ENCODE data around the gene TBC1D14.

The TBC1D14 gene

DNA sequence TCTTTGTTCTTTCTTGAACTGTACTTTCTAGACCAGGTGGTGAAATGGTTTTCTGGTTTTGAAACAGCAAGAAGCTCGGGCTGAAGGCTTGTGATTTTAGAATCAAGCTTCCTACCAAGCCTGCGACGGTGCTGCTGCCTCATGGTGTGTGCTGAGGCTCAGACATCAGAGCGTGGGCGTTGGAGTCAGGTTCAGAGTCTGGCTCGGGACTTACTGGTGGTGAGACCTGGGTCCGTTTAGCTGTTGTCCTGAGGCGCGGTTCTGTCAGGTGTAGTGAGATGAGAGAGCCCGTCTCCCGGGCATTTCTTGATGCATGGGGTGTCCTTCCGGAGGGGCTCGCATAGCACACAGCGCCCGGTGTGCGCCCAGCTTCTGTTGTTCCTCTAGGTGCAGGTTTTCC, 113.9 kb downstream of the TBC1D14 start:
- no peak for DNase-seq (ENCODE audit: low spot score)

DNA sequence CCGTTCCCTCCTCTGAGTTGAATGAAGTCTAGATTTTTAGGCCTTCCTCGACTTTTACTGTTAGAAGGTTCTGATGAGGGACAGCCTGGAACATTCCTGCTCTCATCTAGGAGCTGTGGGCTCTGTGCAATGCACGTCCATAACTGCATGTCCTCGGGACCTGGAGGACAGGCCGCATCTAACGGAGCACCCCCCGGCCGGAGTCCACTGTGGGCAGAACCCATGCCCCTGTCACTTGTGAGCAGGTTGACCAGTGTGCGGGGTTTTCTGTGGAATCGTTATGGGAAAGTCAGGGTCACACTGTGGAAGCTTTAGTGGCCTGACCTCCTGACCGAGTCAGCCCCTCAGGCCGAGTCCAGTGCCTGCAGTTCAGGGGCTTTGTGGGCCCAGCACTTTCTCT, 114.3 kb downstream of the TBC1D14 start:
- no peak for DNase-seq (ENCODE audit: low spot score)

DNA sequence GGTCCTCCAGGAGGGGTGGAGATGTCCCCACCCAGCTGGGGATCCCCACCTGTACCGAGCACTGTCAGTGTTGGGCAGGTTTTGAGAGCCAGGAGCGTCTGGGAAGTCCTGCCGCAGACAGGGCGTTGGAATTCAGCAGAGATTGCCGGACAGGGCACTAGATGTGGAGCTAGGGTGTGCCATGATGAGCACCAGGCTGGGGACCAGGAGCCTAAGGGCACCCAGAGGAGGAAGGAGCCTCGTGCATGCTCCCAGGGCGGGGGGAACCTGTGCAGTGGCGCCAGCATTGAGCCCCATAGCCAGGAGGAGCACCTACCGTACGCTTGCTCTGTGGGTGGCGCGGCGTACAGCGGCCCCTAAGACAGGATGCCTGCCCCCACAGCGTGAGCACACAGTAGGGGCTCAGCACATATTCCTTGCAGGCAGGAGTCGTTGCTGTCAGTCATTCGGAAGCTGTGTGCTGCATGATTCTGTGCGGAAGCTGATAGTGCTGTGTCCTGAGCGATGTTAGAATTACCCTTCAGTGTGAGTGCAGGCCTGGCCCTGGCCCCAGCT, 114.8 kb downstream of the TBC1D14 start:
- DNase-seq (ENCODE audit: low spot score) = no peak

- DNase-seq (ENCODE audit: low spot score) = no peak
These were observed 115.5 kb downstream of the TBC1D14 start for GRCh38 chr4:7025040-7025602.

- DNase-seq (ENCODE audit: low spot score) = no peak
These were observed 116.5 kb downstream of the TBC1D14 start for GRCh38 chr4:7026107-7026506.

- DNase-seq (ENCODE audit: low spot score) = no peak
These were observed 117.7 kb downstream of the TBC1D14 start for GRCh38 chr4:7027284-7027683.

DNA sequence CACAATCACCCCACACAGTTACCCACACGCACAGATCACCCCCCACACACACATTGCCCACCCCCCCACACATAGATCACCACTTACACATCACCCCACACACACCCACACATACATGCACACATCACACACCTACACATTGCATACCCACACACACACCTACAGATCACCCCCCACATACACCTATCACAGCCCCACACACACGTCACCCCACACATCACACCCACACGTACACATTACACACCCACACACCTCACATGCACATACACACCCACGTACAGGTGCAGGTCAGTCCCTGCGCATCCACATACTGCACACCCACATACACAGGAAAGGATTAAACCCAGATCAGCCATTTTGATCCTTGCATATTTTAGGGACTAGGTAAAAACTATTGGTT, 118.3 kb downstream of the TBC1D14 start:
- no peak for DNase-seq (ENCODE audit: low spot score)

DNA sequence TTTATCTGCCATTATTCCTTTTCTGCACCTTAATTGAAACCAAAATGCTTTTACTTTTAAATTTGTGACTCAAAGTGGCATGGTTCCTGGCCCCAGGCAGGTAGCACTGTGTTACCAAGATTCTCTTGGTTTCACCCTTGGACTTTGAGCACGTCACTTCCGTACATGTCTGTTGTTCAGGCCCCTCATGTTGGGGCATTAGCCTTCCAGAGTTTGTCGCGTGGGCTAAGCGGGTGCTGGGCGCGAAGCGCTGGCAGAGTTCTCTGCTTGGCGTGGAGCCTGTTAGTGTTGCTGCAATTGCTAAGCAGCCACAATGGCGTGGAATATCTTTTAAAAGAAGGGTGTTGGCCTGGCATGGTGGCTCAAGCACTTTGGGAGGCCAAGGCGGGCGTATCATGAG, 119.6 kb downstream of the TBC1D14 start:
- DNase-seq (ENCODE audit: low spot score) = no peak

GRCh38 chr4:7029921-7030320, 120.3 kb downstream of the TBC1D14 start:
- DNase-seq (ENCODE audit: low spot score) = no peak

GRCh38 chr4:7030856-7031255, 121.2 kb downstream of the TBC1D14 start:
- no peak for DNase-seq (ENCODE audit: low spot score)

DNA sequence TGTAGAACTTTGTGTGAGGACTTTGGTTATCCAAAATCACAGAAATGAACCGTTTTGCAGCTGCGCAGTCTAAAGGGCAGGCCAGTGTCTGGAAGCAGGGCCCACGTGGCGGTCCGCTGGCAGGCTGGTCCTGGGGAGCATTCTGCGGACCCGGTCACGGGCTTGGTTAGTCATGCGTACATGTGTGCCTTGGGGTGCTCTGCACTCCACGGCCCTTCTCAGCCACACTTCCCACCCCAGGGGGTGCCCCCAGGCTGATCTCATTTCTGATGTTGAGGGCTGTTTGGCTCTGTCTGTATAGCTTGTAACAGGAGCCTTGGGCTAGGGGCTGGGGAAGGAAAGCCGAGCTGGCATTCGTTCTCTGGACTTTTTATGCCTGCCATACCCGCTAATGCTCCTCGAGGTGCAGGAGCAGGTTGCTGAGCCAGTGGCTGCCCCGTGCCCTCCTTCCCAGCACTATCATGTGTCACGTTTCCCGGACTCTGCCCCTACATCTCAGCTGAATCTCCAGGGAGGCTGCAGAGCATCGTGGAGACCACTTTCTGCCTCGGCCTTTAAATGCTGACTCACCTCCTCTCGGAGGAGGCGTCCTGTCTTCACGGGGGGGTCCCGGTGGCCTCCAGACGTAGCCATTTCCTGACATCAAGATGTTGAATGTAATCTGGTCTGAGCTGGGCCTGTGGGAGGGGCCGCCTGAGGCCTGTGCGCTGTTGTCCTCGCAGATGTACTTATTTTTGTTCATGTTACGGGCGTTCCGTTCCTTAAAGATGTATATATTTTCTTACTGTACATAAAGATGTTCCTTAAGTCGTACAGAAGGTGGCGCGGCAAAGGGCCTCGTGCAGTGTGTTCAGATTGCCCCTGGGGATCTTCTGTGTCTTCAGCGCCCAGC, 122.2 kb downstream of the TBC1D14 start:
- no peak for DNase-seq (ENCODE audit: low spot score)

DNA sequence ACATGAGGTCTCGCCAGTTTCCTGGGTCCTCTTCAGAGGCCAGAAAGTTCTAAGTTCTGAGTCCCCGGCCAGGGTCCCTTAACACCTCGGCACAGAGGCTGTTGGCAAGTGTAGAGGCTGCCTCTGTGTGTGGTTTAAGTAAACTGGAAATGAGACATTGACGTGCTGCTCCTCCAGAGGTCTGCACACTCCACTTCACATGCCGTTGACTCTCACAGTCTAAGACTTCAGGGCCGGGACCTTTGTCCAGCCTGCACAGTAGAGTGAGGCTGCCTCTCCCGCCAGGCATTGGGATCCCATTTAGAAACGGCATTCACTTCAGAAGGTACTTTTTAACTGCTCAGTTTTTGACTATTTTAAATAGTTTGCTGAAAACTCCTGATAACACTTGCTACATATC, 123.0 kb downstream of the TBC1D14 start:
- no peak for DNase-seq (ENCODE audit: low spot score)

DNA sequence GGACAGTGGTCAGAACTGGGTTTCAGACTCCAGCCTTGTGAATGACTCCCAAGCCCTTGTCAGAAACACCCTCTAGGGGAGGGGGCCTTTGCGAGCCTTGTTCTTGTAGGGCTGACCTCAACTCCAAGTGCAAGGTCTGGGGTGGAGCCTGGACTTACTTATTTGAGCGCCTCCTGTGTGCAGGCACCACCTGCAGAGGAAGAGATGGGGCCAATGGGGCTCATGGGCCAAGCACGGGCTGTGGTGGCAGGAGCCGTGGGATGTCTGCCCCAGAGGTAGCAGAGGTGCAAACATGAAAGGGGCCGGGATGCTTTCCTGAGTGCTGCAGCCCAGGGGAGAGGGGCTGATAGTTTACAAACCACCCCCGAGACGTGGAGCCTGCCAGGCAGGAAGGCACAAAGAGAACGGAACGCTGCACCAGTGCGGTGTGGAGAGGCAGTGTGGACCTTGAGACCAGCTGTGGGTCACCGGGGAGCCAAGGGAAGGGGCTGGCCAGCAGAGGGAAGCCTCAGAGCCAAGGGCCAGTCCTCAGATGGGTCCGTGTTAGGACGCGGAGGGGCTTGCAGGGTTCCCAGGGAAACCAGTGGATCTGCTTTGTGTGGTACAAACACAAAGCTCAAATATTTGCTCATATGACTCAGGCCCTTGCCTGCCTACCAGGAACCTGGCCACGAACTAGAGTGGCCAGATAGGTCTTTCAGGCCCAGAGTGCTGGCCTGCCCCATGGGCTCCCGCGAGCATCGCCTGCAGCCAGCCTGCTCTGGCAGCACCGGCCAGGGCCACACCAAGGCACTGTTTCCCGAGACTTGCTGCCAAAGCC, 124.8 kb downstream of the TBC1D14 start:
- DNase-seq (ENCODE audit: low spot score) = peak; percentile 81

- no peak for DNase-seq (ENCODE audit: low spot score)
These were observed 127.8 kb downstream of the TBC1D14 start for GRCh38 chr4:7037425-7037824.

- DNase-seq (ENCODE audit: low spot score) = no peak
These were observed 131.1 kb downstream of the TBC1D14 start for GRCh38 chr4:7040765-7041164.

- DNase-seq (ENCODE audit: low spot score) = no peak
These were observed 131.6 kb downstream of the TBC1D14 start for GRCh38 chr4:7041246-7041645.

GRCh38 chr4:7041801-7042502, 132.3 kb downstream of the TBC1D14 start:
- no peak for DNase-seq (ENCODE audit: low spot score)

- DNase-seq (ENCODE audit: low spot score) = peak; percentile 100
These were observed 133.1 kb downstream of the TBC1D14 start for GRCh38 chr4:7042503-7043283.

DNA sequence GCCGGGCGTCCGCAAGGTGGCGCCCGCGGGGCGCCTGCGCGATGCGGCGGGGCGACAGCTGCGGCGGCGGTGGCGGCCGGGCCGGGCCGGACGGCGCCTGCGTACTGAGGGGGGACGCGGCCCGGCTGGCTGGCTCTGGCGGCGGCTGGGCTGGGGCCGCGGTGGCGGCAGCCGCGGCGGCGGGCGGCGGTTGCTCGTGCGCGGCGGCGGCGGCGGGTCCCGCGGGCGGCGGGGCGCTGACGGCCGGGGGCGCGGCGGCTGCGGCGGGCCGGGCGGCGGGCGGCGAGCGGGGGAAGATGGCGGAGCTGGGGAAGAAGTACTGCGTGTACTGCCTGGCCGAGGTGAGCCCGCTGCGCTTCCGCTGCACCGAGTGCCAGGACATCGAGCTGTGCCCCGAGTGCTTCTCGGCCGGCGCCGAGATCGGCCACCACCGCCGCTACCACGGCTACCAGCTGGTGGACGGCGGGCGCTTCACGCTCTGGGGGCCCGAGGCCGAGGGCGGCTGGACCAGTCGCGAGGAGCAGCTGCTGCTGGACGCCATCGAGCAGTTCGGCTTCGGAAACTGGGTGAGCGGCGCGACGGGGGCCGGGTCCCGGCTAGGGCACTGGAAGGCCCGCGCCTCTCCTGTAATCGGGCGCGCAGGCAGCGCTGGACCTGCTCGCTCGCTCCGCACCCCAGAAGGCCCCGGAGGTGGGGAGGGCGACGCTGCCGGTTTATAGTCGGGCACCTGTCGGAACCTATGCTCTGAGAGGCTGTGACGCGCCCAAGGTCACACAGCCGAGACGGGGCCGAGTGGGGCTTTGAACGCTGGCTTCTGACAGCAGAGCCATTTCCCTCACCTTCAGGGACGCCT, 133.9 kb downstream of the TBC1D14 start, which contains the start of gene TADA2B:
TSS of gene TADA2B (plus strand) at position 89 of the 853 bp plus-strand sequence. CDS start at position 297, 208 bp downstream.
- DNase-seq (ENCODE audit: low spot score) = no peak
